ENCODE data around the gene CHRNA4.
"Not testable (repeated sequence)": the region's sequence is repeated elsewhere in the genome, so short reads cannot be mapped to it uniquely, and the experiment has no call there.

CHRNA4 gene

GRCh38 chr20:63397155-63397843 lies 36.1 kb upstream of the CHRNA4 start:
- DNase-seq = no peak

GRCh38 chr20:63396300-63396699 lies 35.2 kb upstream of the CHRNA4 start:
- DNase-seq = no peak

DNA sequence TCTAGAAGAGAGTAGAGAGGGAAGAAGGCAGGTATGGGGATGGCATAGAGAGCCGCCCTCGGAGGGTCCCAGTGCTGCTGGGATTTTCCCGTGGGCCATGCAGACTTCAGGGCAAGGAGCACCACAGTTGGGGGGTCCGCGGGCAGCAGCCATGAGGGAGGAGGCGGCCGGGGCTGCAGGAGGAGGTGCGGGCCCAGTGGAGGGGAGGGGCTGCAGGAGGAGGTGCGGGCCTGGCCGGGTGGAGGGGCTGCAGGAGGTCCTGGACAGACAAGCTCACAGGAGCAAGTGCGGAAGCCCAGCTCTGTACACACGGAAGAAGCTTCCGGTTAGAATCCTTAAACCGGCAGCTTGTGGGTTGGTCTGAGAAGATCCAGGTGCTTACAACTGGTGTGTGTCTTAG lies 34.6 kb upstream of the CHRNA4 start:
- no peak for DNase-seq

GRCh38 chr20:63394920-63395455 lies 33.8 kb upstream of the CHRNA4 start:
- no peak for DNase-seq

- no peak for DNase-seq
Measured at GRCh38 chr20:63394069-63394919, 33.1 kb upstream of the CHRNA4 start.

DNA sequence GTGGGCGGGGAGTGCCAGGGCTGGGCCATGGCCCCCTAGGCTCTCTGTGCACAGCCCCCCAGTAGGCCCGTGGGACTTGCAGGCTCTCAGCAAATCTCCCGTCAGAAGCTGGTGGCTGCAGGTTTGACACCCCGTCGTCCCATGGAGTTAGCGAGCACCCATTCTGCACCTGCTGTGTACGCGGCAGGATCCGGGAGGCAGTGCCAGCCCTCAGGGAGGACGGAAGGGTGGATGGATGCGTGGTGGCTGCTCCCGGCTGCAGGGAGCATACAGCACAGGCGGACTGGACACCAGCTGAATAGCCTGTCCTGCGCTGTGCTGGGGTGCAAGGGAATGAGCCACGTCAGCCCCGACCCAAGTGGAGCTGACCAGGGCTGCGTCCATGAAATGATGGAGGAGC lies 32.4 kb upstream of the CHRNA4 start:
- no peak for DNase-seq

GRCh38 chr20:63392465-63393365 lies 31.6 kb upstream of the CHRNA4 start:
- DNase-seq = no peak

GRCh38 chr20:63387917-63388316 lies 26.8 kb upstream of the CHRNA4 start:
- DNase-seq = no peak

- DNase-seq = no peak
Measured at GRCh38 chr20:63387393-63387792, 26.2 kb upstream of the CHRNA4 start.

- no peak for DNase-seq
Measured at GRCh38 chr20:63386491-63386890, 25.3 kb upstream of the CHRNA4 start.

- no peak for DNase-seq
Measured at GRCh38 chr20:63385819-63386218, 24.7 kb upstream of the CHRNA4 start.

DNA sequence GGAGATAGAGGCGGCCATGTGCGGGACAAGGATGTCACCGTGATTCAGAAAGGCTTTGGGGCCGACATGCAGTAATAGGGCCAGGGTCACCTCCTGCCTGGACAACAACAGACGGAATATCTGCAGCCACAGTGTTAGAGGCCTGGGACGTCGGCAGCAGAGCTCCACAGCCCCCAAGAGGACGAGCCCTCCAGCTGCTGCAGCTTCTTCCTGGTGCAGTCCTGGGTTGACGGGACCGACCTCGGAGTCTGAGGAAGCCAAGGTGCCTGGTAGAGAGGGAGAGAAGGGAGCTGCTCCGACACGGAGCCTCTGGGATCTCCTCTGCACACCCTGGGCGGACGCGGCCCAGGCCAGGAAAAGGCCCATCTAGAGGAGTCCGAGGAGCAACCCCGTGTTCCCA lies 23.2 kb upstream of the CHRNA4 start:
- no peak for DNase-seq

GRCh38 chr20:63383556-63383955 lies 22.4 kb upstream of the CHRNA4 start:
- no peak for DNase-seq

GRCh38 chr20:63382551-63383300 lies 21.6 kb upstream of the CHRNA4 start:
- no peak for DNase-seq

DNA sequence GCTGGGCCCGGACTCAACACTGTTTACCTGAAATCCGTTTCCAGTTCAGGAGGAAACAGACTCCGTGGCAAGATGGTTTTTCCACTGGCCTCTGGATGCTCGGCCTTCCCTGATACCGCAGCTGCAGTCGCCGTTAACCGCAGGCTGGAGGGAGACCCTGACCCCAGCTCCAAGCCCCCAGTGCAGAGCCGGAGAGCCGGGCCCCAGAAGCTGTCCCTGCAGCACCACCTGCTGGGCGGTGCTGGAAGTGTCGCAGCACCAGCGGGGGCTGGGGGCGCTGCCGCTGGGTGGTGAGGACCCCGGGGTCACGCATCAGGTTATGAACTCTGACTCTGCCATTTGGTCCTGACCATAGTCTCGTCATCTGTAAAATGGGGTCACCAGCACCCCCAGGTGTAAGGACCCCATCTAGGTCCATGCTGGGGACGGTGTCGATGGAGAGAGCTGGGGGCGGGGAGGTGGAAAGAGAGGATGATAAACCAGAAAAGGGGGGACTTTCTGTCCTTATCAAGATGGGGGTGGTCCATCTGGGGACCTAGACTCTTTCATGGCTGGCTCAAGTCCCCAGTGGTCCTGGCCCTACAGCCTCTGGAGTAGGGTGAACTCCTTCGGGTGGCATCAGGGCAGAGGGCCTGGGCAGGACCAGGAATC lies 20.8 kb upstream of the CHRNA4 start:
- peak; percentile 17 for DNase-seq

- no peak for DNase-seq
Measured at GRCh38 chr20:63380346-63380870, 19.3 kb upstream of the CHRNA4 start.

GRCh38 chr20:63379872-63380271 lies 18.7 kb upstream of the CHRNA4 start:
- not testable (repeated sequence) for DNase-seq

DNA sequence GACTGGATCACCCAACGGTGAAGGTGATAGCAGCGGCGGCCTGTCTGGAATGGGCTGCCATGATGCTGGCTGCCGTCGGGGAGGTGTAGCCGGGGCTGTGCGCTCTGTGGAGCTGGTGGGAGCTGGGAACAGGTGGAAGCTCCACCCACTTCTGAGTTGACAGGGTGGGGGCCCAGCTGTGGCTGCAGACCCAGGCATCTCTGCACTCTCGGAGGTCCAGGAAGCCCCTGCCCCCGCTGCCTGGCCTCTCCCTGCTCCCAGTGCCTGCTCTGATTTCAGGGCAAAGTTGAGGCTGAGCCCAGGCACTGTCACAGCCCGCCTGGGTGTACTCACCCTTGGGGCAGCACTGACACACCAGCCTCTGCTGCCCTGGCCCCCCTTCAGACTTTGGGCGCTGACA lies 18.1 kb upstream of the CHRNA4 start:
- DNase-seq = no peak

GRCh38 chr20:63378626-63379025 lies 17.5 kb upstream of the CHRNA4 start:
- no peak for DNase-seq

DNA sequence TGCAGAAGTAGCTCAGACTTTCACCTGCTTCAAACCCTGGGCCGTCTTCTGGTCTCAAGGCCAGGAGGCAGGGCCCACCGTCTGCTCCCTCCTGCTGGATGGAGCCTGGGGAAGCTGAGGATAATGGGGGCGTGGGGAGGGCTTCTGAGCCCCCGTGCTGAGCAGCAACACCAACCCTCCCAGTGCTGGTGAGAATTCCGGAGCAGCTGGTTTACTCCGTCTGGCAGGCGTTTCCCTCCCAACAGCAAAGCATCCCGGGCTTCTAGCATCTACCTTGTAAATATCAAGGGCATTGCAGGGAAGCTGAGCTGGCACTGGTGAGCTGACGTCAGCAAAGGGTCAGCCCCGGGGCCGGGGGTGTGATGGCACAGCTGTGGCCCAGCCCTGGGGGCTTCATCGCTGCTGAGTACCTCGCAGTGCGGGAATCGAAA lies 16.8 kb upstream of the CHRNA4 start:
- DNase-seq = no peak

GRCh38 chr20:63377256-63377941 lies 16.2 kb upstream of the CHRNA4 start:
- DNase-seq = peak; percentile 24

All from NCI-H1092 treated with DMSO at 0.1 percent for 48 hours (cell line).